Uterus (tissue), 2 donors: ENCODE results near the gene UPF2.

Source experiments
- POLR2A ChIP-seq, 2 donors: fragments of 450-650 bp; IDR thresholded peaks; one replicate each; pipeline ENCODE4 v1.6.1; 2016; ENCODE audit warnings: antibody characterized with exemption in 2 of 2, mild to moderate bottlenecking in 1 of 2, moderate library complexity in 1 of 2
- TF ChIP-seq, protein P1 (sequence below), 4 experiments: fragments of 200-600 bp in 2 of 4; fragments of 450-650 bp in 2 of 4; sonication (generic) in 2 of 4; IDR thresholded peaks; one replicate each; pipeline ENCODE4 v1.5.1; 2016 to 2019; ENCODE audit warnings: antibody characterized with exemption in 4 of 4, mild to moderate bottlenecking in 2 of 4, moderate library complexity in 1 of 4

DNA sequence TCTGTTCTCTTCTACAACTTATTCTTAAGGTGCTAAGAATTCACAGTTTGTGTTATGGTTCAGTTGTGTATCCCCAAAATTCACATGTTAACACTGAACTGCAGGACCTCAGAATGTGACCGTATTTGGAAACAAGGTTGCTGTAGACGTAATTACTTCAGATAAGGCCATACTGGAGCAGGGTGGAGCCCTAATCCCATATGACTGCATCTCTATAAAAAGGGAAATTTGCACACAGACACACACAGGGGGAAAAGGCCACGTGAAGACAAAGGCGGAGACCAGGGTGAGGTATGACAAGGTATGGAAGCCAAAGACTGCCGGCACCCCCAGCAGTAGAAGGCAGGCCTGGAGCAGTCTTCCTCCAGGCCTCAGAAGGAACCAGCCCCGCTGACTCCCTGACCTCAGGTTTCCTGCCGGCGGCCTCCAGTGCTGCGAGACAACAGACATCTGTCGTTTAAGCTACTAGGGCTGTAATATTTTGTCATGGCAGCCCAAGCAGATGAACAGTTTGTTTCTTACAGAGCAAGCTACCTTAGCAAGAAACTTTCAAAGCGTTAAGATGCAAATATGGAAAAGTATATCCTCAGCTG is 120.7 kb downstream of the UPF2 start:
- TF ChIP-seq, protein P1, sequence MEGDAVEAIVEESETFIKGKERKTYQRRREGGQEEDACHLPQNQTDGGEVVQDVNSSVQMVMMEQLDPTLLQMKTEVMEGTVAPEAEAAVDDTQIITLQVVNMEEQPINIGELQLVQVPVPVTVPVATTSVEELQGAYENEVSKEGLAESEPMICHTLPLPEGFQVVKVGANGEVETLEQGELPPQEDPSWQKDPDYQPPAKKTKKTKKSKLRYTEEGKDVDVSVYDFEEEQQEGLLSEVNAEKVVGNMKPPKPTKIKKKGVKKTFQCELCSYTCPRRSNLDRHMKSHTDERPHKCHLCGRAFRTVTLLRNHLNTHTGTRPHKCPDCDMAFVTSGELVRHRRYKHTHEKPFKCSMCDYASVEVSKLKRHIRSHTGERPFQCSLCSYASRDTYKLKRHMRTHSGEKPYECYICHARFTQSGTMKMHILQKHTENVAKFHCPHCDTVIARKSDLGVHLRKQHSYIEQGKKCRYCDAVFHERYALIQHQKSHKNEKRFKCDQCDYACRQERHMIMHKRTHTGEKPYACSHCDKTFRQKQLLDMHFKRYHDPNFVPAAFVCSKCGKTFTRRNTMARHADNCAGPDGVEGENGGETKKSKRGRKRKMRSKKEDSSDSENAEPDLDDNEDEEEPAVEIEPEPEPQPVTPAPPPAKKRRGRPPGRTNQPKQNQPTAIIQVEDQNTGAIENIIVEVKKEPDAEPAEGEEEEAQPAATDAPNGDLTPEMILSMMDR (IDR thresholded peaks at IDR 0.05) = no peak
- no peak for TF ChIP-seq POLR2A (IDR thresholded peaks at IDR 0.05)
